Endothelial cell of umbilical vein (primary cell): ENCODE data around the gene MCRIP1. TPM values are rescaled to one million over a fixed set of nuclear protein-coding genes. Genes with fewer than 3 reads are reported as not detected.

Experiments
- BruUV-seq: library from RNA; stranded (reverse); fragments of 400-500 nt; replicated peaks from 2 replicates; lab custom pipeline; 2021; lab: Mats Ljungman, UMichigan
- CTCF ChIA-PET: fragments of 300-600, 350-600 bp; sonication (Branson Sonifier 250); formaldehyde crosslinking; loops from one replicate; lab custom pipeline; 2021; ENCODE audit warnings: antibody characterized with exemption, inconsistent platforms; lab: Charles Lee
- POLR2A ChIA-PET: fragments of 300-600, 350-600 bp; sonication (Branson Sonifier 250); formaldehyde crosslinking; loops from one replicate; lab custom pipeline; 2021; ENCODE audit warnings: antibody characterized with exemption, inconsistent platforms; lab: Charles Lee
- DNase-seq: peaks from one replicate; pipeline ENCODE4 v3.0.0-alpha.2; 2011; ENCODE audit warnings: low read depth, low spot score
- FAIRE-seq: peaks from 2 replicates; lab custom pipeline; 2011; peaks lifted over from hg19 to GRCh38; lab: Jason Lieb, UNC
- H2AFZ ChIP-seq: 2 replicates; pipeline ENCODE4 v1.6.0; 2012; ENCODE audit warnings: low read depth, low read length, control low read depth, inconsistent platforms
- H3K27ac ChIP-seq: 2 replicates; pipeline ENCODE4 v1.5.1; 2011; ENCODE audit warnings: low read depth, mild to moderate bottlenecking, control low read depth, low read length, moderate library complexity; ENCODE audit not compliant: insufficient read depth
- H3K27me3 ChIP-seq, 2 experiments: 2 replicates each; pipeline versions ENCODE4 v1.6.0 to v1.6.1; 2011; ENCODE audit warnings: low read length in 2 of 2, mixed read lengths in 1 of 2; ENCODE audit not compliant: control insufficient read depth in 2 of 2, insufficient read depth in 2 of 2
- H3K36me3 ChIP-seq, 2 experiments: 2 replicates in 1 of 2; 3 replicates in 1 of 2; pipeline ENCODE4 v1.5.1; 2011; ENCODE audit warnings: low read length in 2 of 2, mild to moderate bottlenecking in 1 of 2, moderate library complexity in 1 of 2; ENCODE audit not compliant: control insufficient read depth in 2 of 2, insufficient read depth in 2 of 2; ENCODE audit errors: extremely low read depth in 1 of 2
- H3K4me1 ChIP-seq: 3 replicates; pipeline ENCODE4 v1.5.1; 2011; ENCODE audit warnings: mild to moderate bottlenecking, low read length; ENCODE audit not compliant: control insufficient read depth, insufficient read depth; ENCODE audit errors: extremely low read depth
- H3K4me2 ChIP-seq: 2 replicates; pipeline ENCODE4 v1.6.1; 2011; ENCODE audit warnings: low read length, control low read depth, mixed read lengths; ENCODE audit not compliant: insufficient read depth
- H3K4me3 ChIP-seq, 3 experiments: fragments of 200-600 bp in 1 of 3; sonication (generic), shearing (Covaris generic) in 1 of 3; replicated peaks in 1 of 3; 2 replicates each; pipeline ENCODE4 v1.5.1; 2011 to 2016; ENCODE audit warnings: control low read depth in 3 of 3, low read length in 3 of 3, mild to moderate bottlenecking in 2 of 3, inconsistent platforms in 1 of 3, low read depth in 1 of 3, moderate library complexity in 1 of 3; ENCODE audit not compliant: insufficient read depth in 1 of 3
- H3K79me2 ChIP-seq: 2 replicates; pipeline ENCODE4 v1.6.0; 2012; ENCODE audit warnings: low read length, inconsistent platforms; ENCODE audit not compliant: control insufficient read depth, insufficient read depth
- H3K9ac ChIP-seq: replicated peaks from 2 replicates; pipeline ENCODE3; 2011; ENCODE audit warnings: low read length, control low read depth; ENCODE audit not compliant: insufficient read depth; ENCODE audit errors: extremely low read depth
- H3K9me1 ChIP-seq: replicated peaks from 3 replicates; pipeline ENCODE4 v1.6.0; 2011; ENCODE audit warnings: mild to moderate bottlenecking, low read length; ENCODE audit not compliant: control insufficient read depth, insufficient read depth; ENCODE audit errors: extremely low read depth
- H3K9me3 ChIP-seq: replicated peaks from 2 replicates; pipeline ENCODE4 v1.5.1; 2012; ENCODE audit warnings: low read length, inconsistent platforms; ENCODE audit not compliant: control insufficient read depth, insufficient read depth
- H4K20me1 ChIP-seq: replicated peaks from 2 replicates; pipeline ENCODE3; 2011; ENCODE audit warnings: mild to moderate bottlenecking, low read length; ENCODE audit not compliant: control insufficient read depth, insufficient read depth; ENCODE audit errors: extremely low read depth
- CTCF ChIP-seq, 2 donors: IDR thresholded peaks; 1 replicate in 1 of 2; 2 replicates in 1 of 2; pipeline ENCODE4 v1.5.1; 2011; ENCODE audit warnings: low read length in 2 of 2, mild to moderate bottlenecking in 2 of 2, moderate library complexity in 2 of 2, control low read depth in 1 of 2, inconsistent platforms in 1 of 2, low read depth in 1 of 2; ENCODE audit not compliant: insufficient read depth in 1 of 2; ENCODE audit errors: extremely low read depth in 1 of 2
- EZH2 ChIP-seq: IDR thresholded peaks from 2 replicates; pipeline ENCODE4 v1.6.1; 2012; ENCODE audit warnings: borderline replicate concordance, low read depth, mild to moderate bottlenecking, moderate library complexity, low read length, inconsistent platforms; ENCODE audit not compliant: severe bottlenecking
- FOS ChIP-seq: IDR thresholded peaks from 2 replicates; pipeline ENCODE4 v1.6.1; 2011; ENCODE audit warnings: mild to moderate bottlenecking, low read length, moderate library complexity, borderline replicate concordance; ENCODE audit not compliant: insufficient read depth
- GATA2 ChIP-seq: IDR thresholded peaks from 2 replicates; pipeline ENCODE4 v1.7.0; 2011; ENCODE audit warnings: low read depth, mild to moderate bottlenecking, moderate library complexity, mixed read lengths, low read length; ENCODE audit not compliant: insufficient read length, insufficient read depth
- JUN ChIP-seq: IDR thresholded peaks from 2 replicates; pipeline ENCODE4 v1.6.1; 2011; ENCODE audit warnings: borderline replicate concordance, low read depth; ENCODE audit not compliant: insufficient read length, insufficient read depth
- MAX ChIP-seq: IDR thresholded peaks from 2 replicates; pipeline ENCODE4 v1.6.1; 2011; ENCODE audit not compliant: insufficient read depth, insufficient read length
- MYC ChIP-seq: IDR thresholded peaks from one replicate; pipeline ENCODE4 v1.6.1; 2011; ENCODE audit warnings: mild to moderate bottlenecking, low read depth, low read length
- POLR2A ChIP-seq: IDR thresholded peaks from 2 replicates; pipeline ENCODE4 v1.6.1; 2012; ENCODE audit warnings: low read depth, mild to moderate bottlenecking, control low read depth, low read length
- POLR2AphosphoS5 ChIP-seq: IDR thresholded peaks from 2 replicates; pipeline ENCODE4 v1.6.1; 2012; ENCODE audit warnings: low read depth, mild to moderate bottlenecking, control low read depth, low read length, moderate library complexity; ENCODE audit not compliant: insufficient read depth
- dilution Hi-C: fragments of 300-500 bp; cut with MboI; formaldehyde crosslinking; loops from one replicate; pipeline ENCODE4 v1.15.0; 2019; ENCODE audit warnings: low sequenced_read_pairs; ENCODE audit not compliant: extremely low pct_ligation_motif_present
- intact Hi-C: fragments of 100-400 bp; cut with micrococcal nuclease; formaldehyde crosslinking; loops from one replicate; pipeline ENCODE4 v1.10.0; 2022
- polyA plus RNA-seq, 4 experiments: library from polyadenylated mRNA; depleted of rRNA in 3 of 4; stranded (reverse) in 3 of 4; unstranded in 1 of 4; fragments of >200 nt; gene quantifications; 2 replicates each; pipeline versions ENCODE4 v1.2.1 to v1.2.3, GENCODE V29; 2011 to 2012; ENCODE audit warnings: missing spikeins in 1 of 4
- total RNA-seq: library from RNA; stranded (reverse); gene quantifications from 2 replicates; pipeline ENCODE4 v1.2.3, GENCODE V29; 2021

Gene MCRIP1
- total and polyA plus RNA-seq, 2 donors (not counting 3 experiments of a cell fraction or from before 2014, with no cell fraction given): 121 to 205 TPM

- no peaks in the 10 kb centered on the region for H3K27me3 ChIP-seq
- DNase-seq: no peak
- FAIRE-seq: no peak
- intact Hi-C loops (no loop called here), dilution Hi-C loops (no loop called here)
- H2AFZ ChIP-seq: no peak overlapping the region
- H4K20me1 ChIP-seq: no peaks in the 10 kb centered on the region
- peaks cover 0 to 8% of the 10 kb centered on the region in 2 experiments for H3K36me3 ChIP-seq
- H3K4me1 ChIP-seq: no peaks in the 10 kb centered on the region
- no peaks in the 10 kb centered on the region for H3K9me3 ChIP-seq
- TF ChIP-seq JUN: no peak
- no peak for TF ChIP-seq POLR2AphosphoS5
- no peak for TF ChIP-seq GATA2
- no peak for TF ChIP-seq MAX
- TF ChIP-seq POLR2A: no peak
- no peak for TF ChIP-seq MYC
- TF ChIP-seq EZH2: no peak
- no peak for TF ChIP-seq FOS
- TF ChIP-seq CTCF (IDR thresholded peaks at IDR 0.05; ENCODE audit: extremely low read depth in 1 of 2, insufficient read depth in 1 of 2, low read depth in 1 of 2, low read length in 2 of 2): no peak
- no peak overlapping the region for H3K4me2 ChIP-seq
- H3K4me3 ChIP-seq: no peak overlapping the region
- ChIA-PET CTCF (no interaction called here), POLR2A (no interaction called here)
- no peaks in the 10 kb centered on the region for H3K79me2 ChIP-seq
- no TSS peak for BruUV-seq
- no peaks in the 10 kb centered on the region for H3K9me1 ChIP-seq
- H3K9ac ChIP-seq: no peak overlapping the region
- no peak overlapping the region for H3K27ac ChIP-seq
Observed at GRCh38 chr17:81824595-81824994, 8.5 kb downstream of the MCRIP1 start.
